Neural cell (in vitro differentiated cells): ENCODE data around the gene TMTC1. TPM values are rescaled to one million over a fixed set of nuclear protein-coding genes. Genes with fewer than 3 reads are reported as not detected.

ENCODE experiments used
- H2AFZ ChIP-seq: fragments of 200-600, 300-800 bp; sonication (generic), shearing (Covaris generic); 2 replicates; pipeline ENCODE4 v1.6.0; 2014; ENCODE audit warnings: low read depth, mild to moderate bottlenecking, antibody characterized with exemption, low read length, moderate library complexity
- H3F3A ChIP-seq: fragments of 200-600 bp; shearing (Covaris generic); 2 replicates; pipeline ENCODE4 v1.6.1; 2016; ENCODE audit warnings: mild to moderate bottlenecking, moderate library complexity, mixed read lengths, antibody characterized with exemption, low read length; ENCODE audit not compliant: insufficient read depth, poor library complexity, severe bottlenecking
- H3K27ac ChIP-seq: fragments of 200-600, 300-800 bp; sonication (generic), shearing (Covaris generic); 2 replicates; pipeline ENCODE4 v1.5.1; 2014; ENCODE audit warnings: mild to moderate bottlenecking, low read length, moderate library complexity
- H3K27me3 ChIP-seq: fragments of 300-800, 200-600 bp; sonication (generic), shearing (Covaris generic); 2 replicates; pipeline ENCODE4 v1.6.0; 2014; ENCODE audit warnings: mild to moderate bottlenecking, low read depth, low read length, moderate library complexity; ENCODE audit not compliant: insufficient read depth
- H3K36me3 ChIP-seq: fragments of 300-800, 200-600 bp; sonication (generic), shearing (Covaris generic); 2 replicates; pipeline ENCODE4 v1.5.1; 2014; ENCODE audit warnings: mild to moderate bottlenecking, antibody characterized with exemption, low read length, moderate library complexity; ENCODE audit not compliant: insufficient read depth
- H3K4me2 ChIP-seq: fragments of 300-800, 200-600 bp; sonication (generic), shearing (Covaris generic); 2 replicates; pipeline ENCODE4 v1.6.0; 2014; ENCODE audit warnings: mild to moderate bottlenecking, low read length
- H3K4me3 ChIP-seq: fragments of 300-800, 200-600 bp; sonication (generic), shearing (Covaris generic); 2 replicates; pipeline ENCODE4 v1.5.1; 2014; ENCODE audit warnings: mild to moderate bottlenecking, low read length, moderate library complexity
- H3K79me2 ChIP-seq: fragments of 200-600 bp; shearing (Covaris generic); replicated peaks from 2 replicates; pipeline ENCODE4 v1.6.0; 2014; ENCODE audit warnings: mild to moderate bottlenecking, low read length, moderate library complexity; ENCODE audit not compliant: insufficient read depth
- H3K9ac ChIP-seq: fragments of 300-800, 200-600 bp; sonication (generic), shearing (Covaris generic); 2 replicates; pipeline ENCODE4 v1.6.1; 2016; ENCODE audit warnings: mild to moderate bottlenecking, low read length, mixed read lengths
- H3K9me2 ChIP-seq: fragments of 200-600 bp; shearing (Covaris generic); 2 replicates; pipeline ENCODE4 v1.6.1; 2016; ENCODE audit warnings: mild to moderate bottlenecking, low read length, mixed read lengths; ENCODE audit not compliant: insufficient read depth
- H3K9me3 ChIP-seq: fragments of 200-600, 300-800 bp; sonication (generic), shearing (Covaris generic); 2 replicates; pipeline ENCODE4 v1.6.1; 2016; ENCODE audit warnings: mild to moderate bottlenecking, mixed run types, low read length, moderate library complexity, mixed read lengths
- H4K20me1 ChIP-seq: fragments of 200-600 bp; shearing (Covaris generic); 2 replicates; pipeline ENCODE4 v1.6.1; 2016; ENCODE audit warnings: mild to moderate bottlenecking, mixed run types; ENCODE audit not compliant: insufficient read depth
- EP300 ChIP-seq: fragments of 450-650 bp; conservative IDR thresholded peaks from 2 replicates; pipeline ENCODE4 v1.6.1; 2014; ENCODE audit warnings: antibody characterized with exemption, mild to moderate bottlenecking, moderate library complexity; ENCODE audit not compliant: poor library complexity, severe bottlenecking
- EZH2 ChIP-seq: fragments of 200-600, 300-800 bp; shearing (Covaris generic), sonication (generic); IDR thresholded peaks from 2 replicates; pipeline ENCODE4 v1.6.1; 2014; ENCODE audit warnings: antibody characterized with exemption, low read length, borderline replicate concordance, mild to moderate bottlenecking; ENCODE audit not compliant: insufficient read depth, poor library complexity, severe bottlenecking
- MXI1 ChIP-seq: fragments of 450-650 bp; conservative IDR thresholded peaks from 2 replicates; pipeline ENCODE4 v1.6.1; 2014; ENCODE audit warnings: antibody characterized with exemption, mild to moderate bottlenecking; ENCODE audit not compliant: poor library complexity, severe bottlenecking
- POLR2AphosphoS5 ChIP-seq: IDR thresholded peaks from 2 replicates; pipeline ENCODE4 v1.6.1; 2012
- RAD21 ChIP-seq: fragments of 450-650 bp; conservative IDR thresholded peaks from 2 replicates; pipeline ENCODE4 v1.6.1; 2014; ENCODE audit warnings: antibody characterized with exemption, mild to moderate bottlenecking, moderate library complexity
- SMC3 ChIP-seq: fragments of 450-650 bp; conservative IDR thresholded peaks from 2 replicates; pipeline ENCODE4 v1.6.1; 2014; ENCODE audit warnings: antibody characterized with exemption, mild to moderate bottlenecking, moderate library complexity; ENCODE audit not compliant: poor library complexity
- TAF1 ChIP-seq: IDR thresholded peaks from 2 replicates; pipeline ENCODE4 v1.6.1; 2012; ENCODE audit warnings: low read depth
- polyA plus RNA-seq: library from polyadenylated mRNA; depleted of rRNA; stranded (reverse); fragments of >200 nt; gene quantifications from 2 replicates; pipeline ENCODE4 v1.2.3, GENCODE V29; 2014
- TF ChIP-seq, protein P1 (sequence below): fragments of 450-650 bp; IDR thresholded peaks from 2 replicates; pipeline ENCODE4 v1.5.1; 2014; ENCODE audit warnings: antibody characterized with exemption, mild to moderate bottlenecking, moderate library complexity; ENCODE audit not compliant: poor library complexity, severe bottlenecking
- TF ChIP-seq, protein P2 (sequence below): IDR thresholded peaks from 2 replicates; pipeline ENCODE4 v1.6.1; 2012; ENCODE audit warnings: borderline replicate concordance

Gene TMTC1
- polyA plus RNA-seq, 1 donor from 2014 or later: 10.0 TPM

DNA sequence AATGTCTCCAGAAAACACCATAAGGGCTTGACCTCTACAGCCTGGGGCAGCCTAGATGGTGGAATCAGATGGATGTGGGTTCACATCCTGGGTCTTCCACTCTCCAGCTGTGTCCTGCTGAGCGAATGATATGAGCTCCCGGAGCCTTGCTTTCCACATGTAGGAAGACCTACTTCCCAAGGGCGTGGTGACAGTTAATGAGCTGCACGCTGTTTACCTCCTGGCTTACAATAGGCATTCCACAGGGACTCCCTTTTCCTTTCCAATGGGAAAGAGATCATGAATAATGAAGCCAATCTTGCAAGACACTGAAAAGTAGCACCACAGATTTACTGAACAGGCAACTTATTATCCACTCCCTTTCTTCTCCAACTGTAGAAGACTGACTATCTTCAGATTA lies 46.1 kb downstream of the TMTC1 start:
- H3K9me2 ChIP-seq: no peaks in the 10 kb centered on the region
- no peak overlapping the region for H3K4me2 ChIP-seq
- H3K79me2 ChIP-seq: no peaks in the 10 kb centered on the region
- TF ChIP-seq TAF1 (no peak), EP300 (no peak), POLR2AphosphoS5 (no peak), MXI1 (no peak), SMC3 (no peak), RAD21 (no peak)
- no peaks in the 10 kb centered on the region for H3F3A ChIP-seq
- no peak overlapping the region for H2AFZ ChIP-seq
- no peak overlapping the region for H3K4me3 ChIP-seq
- no peaks in the 10 kb centered on the region for H4K20me1 ChIP-seq
- H3K36me3 ChIP-seq: no peaks in the 10 kb centered on the region
- H3K27me3 ChIP-seq: no peaks in the 10 kb centered on the region
- no peak overlapping the region for H3K27ac ChIP-seq
- no peaks in the 10 kb centered on the region for H3K9me3 ChIP-seq
- no peak overlapping the region for H3K9ac ChIP-seq

DNA sequence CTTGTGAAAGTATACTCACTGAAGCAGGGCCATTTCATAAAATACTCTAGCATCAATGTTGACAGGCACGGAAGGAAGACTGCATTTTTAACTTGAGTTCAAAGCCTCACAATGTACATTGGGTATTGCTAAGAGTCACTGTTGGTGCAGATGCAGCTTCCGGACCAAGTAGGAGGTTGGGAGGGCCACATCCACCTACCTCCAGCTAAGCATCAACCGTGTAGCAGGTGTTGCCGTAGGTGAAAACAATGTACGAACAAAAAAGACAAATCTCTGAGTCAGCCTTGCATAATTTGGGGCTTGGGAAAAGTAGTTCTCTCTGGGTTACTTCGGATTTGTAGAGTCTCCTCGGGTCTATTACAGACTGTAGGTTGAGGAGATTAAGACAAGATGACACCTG lies 48.1 kb downstream of the TMTC1 start:
- Histone ChIP-seq H3K9me3 (no peaks in the 10 kb centered on the region), H3K9me2 (no peaks in the 10 kb centered on the region), H3K9ac (no peak overlapping the region), H3K4me3 (no peak overlapping the region), H4K20me1 (no peaks in the 10 kb centered on the region), H3F3A (no peaks in the 10 kb centered on the region), H3K79me2 (no peaks in the 10 kb centered on the region), H3K27me3 (no peaks in the 10 kb centered on the region), H3K36me3 (no peaks in the 10 kb centered on the region), H3K27ac (no peak overlapping the region), H3K4me2 (no peak overlapping the region), H2AFZ (no peak overlapping the region)
- TF ChIP-seq EP300: no peak
- TF ChIP-seq, protein P1, sequence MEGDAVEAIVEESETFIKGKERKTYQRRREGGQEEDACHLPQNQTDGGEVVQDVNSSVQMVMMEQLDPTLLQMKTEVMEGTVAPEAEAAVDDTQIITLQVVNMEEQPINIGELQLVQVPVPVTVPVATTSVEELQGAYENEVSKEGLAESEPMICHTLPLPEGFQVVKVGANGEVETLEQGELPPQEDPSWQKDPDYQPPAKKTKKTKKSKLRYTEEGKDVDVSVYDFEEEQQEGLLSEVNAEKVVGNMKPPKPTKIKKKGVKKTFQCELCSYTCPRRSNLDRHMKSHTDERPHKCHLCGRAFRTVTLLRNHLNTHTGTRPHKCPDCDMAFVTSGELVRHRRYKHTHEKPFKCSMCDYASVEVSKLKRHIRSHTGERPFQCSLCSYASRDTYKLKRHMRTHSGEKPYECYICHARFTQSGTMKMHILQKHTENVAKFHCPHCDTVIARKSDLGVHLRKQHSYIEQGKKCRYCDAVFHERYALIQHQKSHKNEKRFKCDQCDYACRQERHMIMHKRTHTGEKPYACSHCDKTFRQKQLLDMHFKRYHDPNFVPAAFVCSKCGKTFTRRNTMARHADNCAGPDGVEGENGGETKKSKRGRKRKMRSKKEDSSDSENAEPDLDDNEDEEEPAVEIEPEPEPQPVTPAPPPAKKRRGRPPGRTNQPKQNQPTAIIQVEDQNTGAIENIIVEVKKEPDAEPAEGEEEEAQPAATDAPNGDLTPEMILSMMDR: no peak
- no peak for TF ChIP-seq SMC3
- no peak for TF ChIP-seq POLR2AphosphoS5
- TF ChIP-seq TAF1: no peak
- TF ChIP-seq, protein P2, sequence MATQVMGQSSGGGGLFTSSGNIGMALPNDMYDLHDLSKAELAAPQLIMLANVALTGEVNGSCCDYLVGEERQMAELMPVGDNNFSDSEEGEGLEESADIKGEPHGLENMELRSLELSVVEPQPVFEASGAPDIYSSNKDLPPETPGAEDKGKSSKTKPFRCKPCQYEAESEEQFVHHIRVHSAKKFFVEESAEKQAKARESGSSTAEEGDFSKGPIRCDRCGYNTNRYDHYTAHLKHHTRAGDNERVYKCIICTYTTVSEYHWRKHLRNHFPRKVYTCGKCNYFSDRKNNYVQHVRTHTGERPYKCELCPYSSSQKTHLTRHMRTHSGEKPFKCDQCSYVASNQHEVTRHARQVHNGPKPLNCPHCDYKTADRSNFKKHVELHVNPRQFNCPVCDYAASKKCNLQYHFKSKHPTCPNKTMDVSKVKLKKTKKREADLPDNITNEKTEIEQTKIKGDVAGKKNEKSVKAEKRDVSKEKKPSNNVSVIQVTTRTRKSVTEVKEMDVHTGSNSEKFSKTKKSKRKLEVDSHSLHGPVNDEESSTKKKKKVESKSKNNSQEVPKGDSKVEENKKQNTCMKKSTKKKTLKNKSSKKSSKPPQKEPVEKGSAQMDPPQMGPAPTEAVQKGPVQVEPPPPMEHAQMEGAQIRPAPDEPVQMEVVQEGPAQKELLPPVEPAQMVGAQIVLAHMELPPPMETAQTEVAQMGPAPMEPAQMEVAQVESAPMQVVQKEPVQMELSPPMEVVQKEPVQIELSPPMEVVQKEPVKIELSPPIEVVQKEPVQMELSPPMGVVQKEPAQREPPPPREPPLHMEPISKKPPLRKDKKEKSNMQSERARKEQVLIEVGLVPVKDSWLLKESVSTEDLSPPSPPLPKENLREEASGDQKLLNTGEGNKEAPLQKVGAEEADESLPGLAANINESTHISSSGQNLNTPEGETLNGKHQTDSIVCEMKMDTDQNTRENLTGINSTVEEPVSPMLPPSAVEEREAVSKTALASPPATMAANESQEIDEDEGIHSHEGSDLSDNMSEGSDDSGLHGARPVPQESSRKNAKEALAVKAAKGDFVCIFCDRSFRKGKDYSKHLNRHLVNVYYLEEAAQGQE: no peak
- no peak for TF ChIP-seq MXI1
- no peak for TF ChIP-seq RAD21
- no peak for TF ChIP-seq EZH2

DNA sequence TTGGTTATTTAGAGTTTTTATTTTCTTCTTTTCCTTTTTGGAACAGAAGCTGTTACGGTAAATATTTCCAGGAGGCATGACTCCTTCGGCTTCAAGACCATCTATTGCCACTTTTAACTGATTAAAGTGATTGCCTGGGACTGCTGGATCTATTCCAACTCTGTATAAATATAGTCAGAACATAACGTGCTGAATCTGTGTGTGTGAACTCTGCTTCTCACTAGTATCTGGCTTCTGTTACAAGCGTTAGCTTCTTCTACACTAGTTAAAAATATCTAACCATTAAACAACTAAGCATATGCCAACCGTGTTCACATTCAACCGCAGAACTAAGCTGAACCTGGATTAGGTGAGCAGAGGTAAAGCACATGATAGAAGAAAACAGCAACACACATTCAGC lies 49.0 kb downstream of the TMTC1 start:
- no peak overlapping the region for H3K4me3 ChIP-seq
- no peak overlapping the region for H3K4me2 ChIP-seq
- H3K27ac ChIP-seq: no peak overlapping the region
- no peaks in the 10 kb centered on the region for H4K20me1 ChIP-seq
- H3K9me3 ChIP-seq: no peaks in the 10 kb centered on the region
- no peak overlapping the region for H3K9ac ChIP-seq
- TF ChIP-seq TAF1 (no peak), SMC3 (no peak), POLR2AphosphoS5 (no peak), EZH2 (no peak), EP300 (no peak), RAD21 (no peak), MXI1 (no peak)
- TF ChIP-seq, protein P2: no peak
- TF ChIP-seq, protein P1: no peak
- no peaks in the 10 kb centered on the region for H3F3A ChIP-seq
- no peaks in the 10 kb centered on the region for H3K36me3 ChIP-seq
- H3K9me2 ChIP-seq: no peaks in the 10 kb centered on the region
- no peaks in the 10 kb centered on the region for H3K79me2 ChIP-seq
- H2AFZ ChIP-seq: no peak overlapping the region
- H3K27me3 ChIP-seq: no peaks in the 10 kb centered on the region
